Measurements from ENCODE around the gene ARHGAP26.

DNA sequence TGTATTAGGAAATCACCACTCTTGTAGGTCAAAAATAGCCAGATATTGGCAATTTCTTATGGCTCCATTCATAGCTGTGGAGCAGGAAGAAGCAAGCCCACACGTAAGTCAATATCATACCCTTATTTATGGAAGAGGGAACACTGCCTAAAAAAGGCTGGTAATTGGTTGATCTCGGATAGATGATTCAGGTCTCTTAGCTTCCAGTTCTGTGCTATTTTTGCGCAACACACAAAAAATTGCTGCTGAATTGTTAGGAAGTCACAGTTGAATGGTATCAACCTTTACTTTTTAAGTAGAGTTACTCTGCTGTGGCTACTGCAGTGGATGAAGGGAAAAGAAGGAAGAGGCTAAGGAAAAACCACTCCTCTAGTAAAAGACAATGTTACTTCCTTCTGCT is 168.8 kb downstream of the ARHGAP26 start:
- TF ChIP-seq CTCF (optimal IDR thresholded peaks at IDR 0.05 in 1 of 3, IDR thresholded peaks at IDR 0.05 in 1 of 3, conservative IDR thresholded peaks at IDR 0.05 in 1 of 3; ENCODE audit: extremely low read depth in 1 of 3, insufficient read depth in 2 of 3, low read length in 3 of 3) = no peak
- no peak for TF ChIP-seq EZH2 (IDR thresholded peaks at IDR 0.05; ENCODE audit: low read length)

Measured in keratinocyte (primary cell).